SK-N-SH (cell line): Measurements from ENCODE around the gene CCDC144A.

ENCODE experiments used
- CTCF ChIP-seq: fragments of 200-600 bp; sonication (generic); IDR thresholded peaks from 2 replicates; pipeline ENCODE4 v1.6.1; 2017; ENCODE audit warnings: antibody characterized with exemption, mild to moderate bottlenecking, moderate library complexity
- EP300 ChIP-seq, 2 experiments: IDR thresholded peaks; 2 replicates each; pipeline versions ENCODE4 v1.4.0 to v1.6.1; 2012; ENCODE audit warnings: borderline replicate concordance in 1 of 2, low read depth in 1 of 2, low read length in 1 of 2
- POLR2AphosphoS5 ChIP-seq: IDR thresholded peaks from 2 replicates; pipeline ENCODE4 v1.6.1; 2012; ENCODE audit warnings: low read depth, low read length
- RFX5 ChIP-seq: IDR thresholded peaks from 2 replicates; pipeline ENCODE4 v1.6.1; 2012; ENCODE audit warnings: mild to moderate bottlenecking, improper control_type of control experiment, low read length
- SIN3A ChIP-seq: IDR thresholded peaks from 2 replicates; pipeline ENCODE4 v1.6.1; 2012; ENCODE audit warnings: low read depth, mild to moderate bottlenecking, low read length, moderate library complexity, borderline replicate concordance
- TF ChIP-seq, protein P1 (sequence below): IDR thresholded peaks from 2 replicates; pipeline ENCODE4 v1.6.1; 2012; ENCODE audit warnings: mild to moderate bottlenecking, low read depth, low read length, moderate library complexity

- TF ChIP-seq SIN3A (no peak), POLR2AphosphoS5 (no peak), EP300 (IDR thresholded peaks at IDR 0.05; ENCODE audit: borderline replicate concordance in 1 of 2, low read depth in 1 of 2, low read length in 1 of 2) (no peak), RFX5 (no peak), CTCF (no peak)
- TF ChIP-seq, protein P1, sequence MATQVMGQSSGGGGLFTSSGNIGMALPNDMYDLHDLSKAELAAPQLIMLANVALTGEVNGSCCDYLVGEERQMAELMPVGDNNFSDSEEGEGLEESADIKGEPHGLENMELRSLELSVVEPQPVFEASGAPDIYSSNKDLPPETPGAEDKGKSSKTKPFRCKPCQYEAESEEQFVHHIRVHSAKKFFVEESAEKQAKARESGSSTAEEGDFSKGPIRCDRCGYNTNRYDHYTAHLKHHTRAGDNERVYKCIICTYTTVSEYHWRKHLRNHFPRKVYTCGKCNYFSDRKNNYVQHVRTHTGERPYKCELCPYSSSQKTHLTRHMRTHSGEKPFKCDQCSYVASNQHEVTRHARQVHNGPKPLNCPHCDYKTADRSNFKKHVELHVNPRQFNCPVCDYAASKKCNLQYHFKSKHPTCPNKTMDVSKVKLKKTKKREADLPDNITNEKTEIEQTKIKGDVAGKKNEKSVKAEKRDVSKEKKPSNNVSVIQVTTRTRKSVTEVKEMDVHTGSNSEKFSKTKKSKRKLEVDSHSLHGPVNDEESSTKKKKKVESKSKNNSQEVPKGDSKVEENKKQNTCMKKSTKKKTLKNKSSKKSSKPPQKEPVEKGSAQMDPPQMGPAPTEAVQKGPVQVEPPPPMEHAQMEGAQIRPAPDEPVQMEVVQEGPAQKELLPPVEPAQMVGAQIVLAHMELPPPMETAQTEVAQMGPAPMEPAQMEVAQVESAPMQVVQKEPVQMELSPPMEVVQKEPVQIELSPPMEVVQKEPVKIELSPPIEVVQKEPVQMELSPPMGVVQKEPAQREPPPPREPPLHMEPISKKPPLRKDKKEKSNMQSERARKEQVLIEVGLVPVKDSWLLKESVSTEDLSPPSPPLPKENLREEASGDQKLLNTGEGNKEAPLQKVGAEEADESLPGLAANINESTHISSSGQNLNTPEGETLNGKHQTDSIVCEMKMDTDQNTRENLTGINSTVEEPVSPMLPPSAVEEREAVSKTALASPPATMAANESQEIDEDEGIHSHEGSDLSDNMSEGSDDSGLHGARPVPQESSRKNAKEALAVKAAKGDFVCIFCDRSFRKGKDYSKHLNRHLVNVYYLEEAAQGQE, result no peak
Observed at GRCh38 chr17:16661217-16661616, 28.8 kb upstream of the CCDC144A start.
